ENCODE measurements around the gene CBX3. TPM values are rescaled to one million over a fixed set of nuclear protein-coding genes. Genes with fewer than 3 reads are reported as not detected.

Gene CBX3
- total RNA-seq, 1 experiment from 2014 or later: 232 TPM

GRCh38 chr7:26182283-26182682 is 19.3 kb upstream of the CBX3 start:
- Mint-ChIP-seq H3K36me3 (peaks cover 63% of the 10 kb centered on the region), H3K4me3 (no peak overlapping the region), H3K27me3 (ENCODE audit: low read depth) (no peaks in the 10 kb centered on the region), H3K27ac (peak overlapping the region; percentile 47), H3K9me3 (0 out of 2 replicates have a peak, but pooled peaks cover 1% of the 10 kb centered on the region), H3K4me1 (peaks cover 37% of the 10 kb centered on the region)
- ChIA-PET CTCF (interaction anchor here (1.7 to 2.1 kb wide), 4 partner anchors 92 to 290 kb away, joined by 5 to 14 read pairs (median 8); no protein-coding TSS in a partner anchor), POLR2A (interaction anchor here (1.1 to 1.8 kb wide), 2 partner anchors 9 to 81 kb away, joined by 4 to 5 read pairs; no protein-coding TSS in a partner anchor)
- DNase-seq (ENCODE audit: low spot score): no peak
- no peak for TF ChIP-seq NFE2L1 (CRISPR knock-in tag; IDR thresholded peaks at IDR 0.05)
- TF ChIP-seq NR2C2 (CRISPR knock-in tag; IDR thresholded peaks at IDR 0.05): no peak
- TF ChIP-seq TEAD4 (CRISPR knock-in tag; IDR thresholded peaks at IDR 0.05): no peak
- TF ChIP-seq EMX1 (CRISPR knock-in tag; IDR thresholded peaks at IDR 0.05): 0 out of 2 replicates have a peak, but pooled peaks have one; percentile 22
- 0 out of 2 replicates have a peak, but pooled peaks have one; percentile 36 for TF ChIP-seq NFATC4 (CRISPR knock-in tag; IDR thresholded peaks at IDR 0.05)
- peak; percentile 47 for TF ChIP-seq ZNF671 (CRISPR knock-in tag; IDR thresholded peaks at IDR 0.05)
- ATAC-seq: no peak

- Mint-ChIP-seq H3K27ac (peak overlapping the region; percentile 47), H3K9me3 (no peaks in the 10 kb centered on the region), H3K36me3 (peaks cover 59% of the 10 kb centered on the region), H3K4me1 (peaks cover 39% of the 10 kb centered on the region), H3K27me3 (ENCODE audit: low read depth) (no peaks in the 10 kb centered on the region), H3K4me3 (no peak overlapping the region)
- TF ChIP-seq ZNF416 (CRISPR knock-in tag; IDR thresholded peaks at IDR 0.05) (0 out of 2 replicates have a peak, but pooled peaks have one; percentile 42), TP53 (CRISPR knock-in tag; IDR thresholded peaks at IDR 0.05) (no peak), EMX1 (CRISPR knock-in tag; IDR thresholded peaks at IDR 0.05) (peak; percentile 47; the same call in 1 of the 2 replicates), SMAD4 (CRISPR knock-in tag; IDR thresholded peaks at IDR 0.05) (no peak), NR3C1 (CRISPR knock-in tag; conservative IDR thresholded peaks at IDR 0.05; ENCODE audit: low read depth) (no peak), ZNF532 (CRISPR knock-in tag; IDR thresholded peaks at IDR 0.05; ENCODE audit: borderline replicate concordance) (0 out of 2 replicates have a peak, but pooled peaks have one; percentile 33), ZNF671 (CRISPR knock-in tag; IDR thresholded peaks at IDR 0.05) (0 out of 2 replicates have a peak, but pooled peaks have one; percentile 11), ZNF425 (CRISPR knock-in tag; conservative IDR thresholded peaks at IDR 0.05) (0 out of 2 replicates have a peak, but pooled peaks have one; percentile 37), ZNF219 (CRISPR knock-in tag; IDR thresholded peaks at IDR 0.05; ENCODE audit: borderline replicate concordance) (no peak)
- ChIA-PET CTCF (interaction anchor here (1.7 to 2.1 kb wide), 4 partner anchors 92 to 290 kb away, joined by 5 to 14 read pairs (median 8); no protein-coding TSS in a partner anchor), POLR2A (interaction anchor here (1.1 to 1.8 kb wide), 3 partner anchors 9 to 81 kb away, joined by 4 to 5 read pairs (median 5); partner anchors contain the start of gene NFE2L3)
- DNase-seq (ENCODE audit: low spot score) (no peak), ATAC-seq (no peak)
Observed at GRCh38 chr7:26182706-26183105, 18.8 kb upstream of the CBX3 start.

- H3K4me1 Mint-ChIP-seq: peaks cover 42% of the 10 kb centered on the region
- H3K9me3 Mint-ChIP-seq: no peaks in the 10 kb centered on the region
- CTCF ChIA-PET: interaction anchor here (1.7 to 2.1 kb wide), 4 partner anchors 93 to 291 kb away, joined by 5 to 14 read pairs (median 8); no protein-coding TSS in a partner anchor
- POLR2A ChIA-PET: interaction anchor here (1.1 to 1.6 kb wide), 2 partner anchors 8 to 32 kb away, joined by 4 to 5 read pairs; partner anchors contain the start of gene NFE2L3
- no peak for DNase-seq (ENCODE audit: low spot score)
- peaks cover 49% of the 10 kb centered on the region for H3K36me3 Mint-ChIP-seq
- no peaks in the 10 kb centered on the region for H3K27me3 Mint-ChIP-seq (ENCODE audit: low read depth)
- no peak for ATAC-seq
- peak overlapping the region; percentile 92 for H3K27ac Mint-ChIP-seq
- no peak overlapping the region for H3K4me3 Mint-ChIP-seq
- TF ChIP-seq ZMAT4 (CRISPR knock-in tag; IDR thresholded peaks at IDR 0.05): no peak
- peak; percentile 13; the same call in 1 of the 2 replicates for TF ChIP-seq ZNF425 (CRISPR knock-in tag; conservative IDR thresholded peaks at IDR 0.05)
- no peak for TF ChIP-seq IRF1 (CRISPR knock-in tag; IDR thresholded peaks at IDR 0.05)
- TF ChIP-seq ZNF138 (CRISPR knock-in tag; conservative IDR thresholded peaks at IDR 0.05): no peak
- TF ChIP-seq ERG (CRISPR knock-in tag; IDR thresholded peaks at IDR 0.05): 0 out of 2 replicates have a peak, but pooled peaks have one; percentile 55
- no peak for TF ChIP-seq TP53 (CRISPR knock-in tag; IDR thresholded peaks at IDR 0.05)
Observed at GRCh38 chr7:26183545-26184280, 17.8 kb upstream of the CBX3 start.
